ENCODE results near the gene ZNF423. TPM values are rescaled to one million over a fixed set of nuclear protein-coding genes. Genes with fewer than 3 reads are reported as not detected.

Gene ZNF423
- total RNA-seq, 2 donors from 2014 or later, result 4.7 to 7.3 TPM

DNA sequence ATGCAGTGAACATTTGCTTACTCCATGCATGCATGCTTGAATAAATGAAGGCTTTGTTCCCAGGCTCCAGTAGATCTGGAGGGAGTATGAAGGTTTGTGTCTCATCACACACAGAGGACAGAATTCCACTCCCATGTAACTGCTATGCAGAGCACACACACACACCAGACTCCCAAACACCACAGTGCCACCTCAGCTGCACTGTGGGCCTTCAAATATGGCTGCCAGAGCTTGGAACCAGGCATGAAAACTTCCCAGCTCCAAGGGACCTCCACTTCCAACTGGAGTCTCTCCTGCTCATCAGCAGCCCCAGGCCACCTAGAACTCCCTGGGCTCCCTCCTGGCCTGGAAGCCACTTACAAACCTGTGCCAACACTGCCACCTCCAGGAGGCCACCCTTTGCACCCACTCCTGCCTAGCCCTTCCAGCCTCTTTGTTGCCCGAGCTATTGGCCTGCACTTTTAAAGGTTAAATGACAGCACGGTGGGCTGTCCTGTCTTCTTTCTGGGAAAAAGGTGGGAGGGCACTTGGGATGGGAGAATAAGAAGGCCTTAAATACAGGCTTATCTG, 151.2 kb downstream of the ZNF423 start:
- Histone ChIP-seq H3K9ac (ENCODE audit: low read depth in 2 of 2, low read length in 2 of 2) (no peak overlapping the region), H3K27me3 (no peaks in the 10 kb centered on the region), H3K27ac (no peak overlapping the region), H3K4me1 (no peaks in the 10 kb centered on the region), H3K9me3 (no peaks in the 10 kb centered on the region), H3K36me3 (no peaks in the 10 kb centered on the region), H3K4me3 (no peak overlapping the region)
- TF ChIP-seq, protein P1, sequence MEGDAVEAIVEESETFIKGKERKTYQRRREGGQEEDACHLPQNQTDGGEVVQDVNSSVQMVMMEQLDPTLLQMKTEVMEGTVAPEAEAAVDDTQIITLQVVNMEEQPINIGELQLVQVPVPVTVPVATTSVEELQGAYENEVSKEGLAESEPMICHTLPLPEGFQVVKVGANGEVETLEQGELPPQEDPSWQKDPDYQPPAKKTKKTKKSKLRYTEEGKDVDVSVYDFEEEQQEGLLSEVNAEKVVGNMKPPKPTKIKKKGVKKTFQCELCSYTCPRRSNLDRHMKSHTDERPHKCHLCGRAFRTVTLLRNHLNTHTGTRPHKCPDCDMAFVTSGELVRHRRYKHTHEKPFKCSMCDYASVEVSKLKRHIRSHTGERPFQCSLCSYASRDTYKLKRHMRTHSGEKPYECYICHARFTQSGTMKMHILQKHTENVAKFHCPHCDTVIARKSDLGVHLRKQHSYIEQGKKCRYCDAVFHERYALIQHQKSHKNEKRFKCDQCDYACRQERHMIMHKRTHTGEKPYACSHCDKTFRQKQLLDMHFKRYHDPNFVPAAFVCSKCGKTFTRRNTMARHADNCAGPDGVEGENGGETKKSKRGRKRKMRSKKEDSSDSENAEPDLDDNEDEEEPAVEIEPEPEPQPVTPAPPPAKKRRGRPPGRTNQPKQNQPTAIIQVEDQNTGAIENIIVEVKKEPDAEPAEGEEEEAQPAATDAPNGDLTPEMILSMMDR (IDR thresholded peaks at IDR 0.05), result no peak
- intact Hi-C loops (cut with DNase I), result no loop called here
- no peak for DNase-seq

GRCh38 chr16:49703483-49703882, 152.4 kb downstream of the ZNF423 start:
- Histone ChIP-seq H3K9me3 (no peaks in the 10 kb centered on the region), H3K27ac (no peak overlapping the region), H3K36me3 (no peaks in the 10 kb centered on the region), H3K4me3 (no peak overlapping the region), H3K27me3 (no peaks in the 10 kb centered on the region), H3K9ac (ENCODE audit: low read depth in 2 of 2, low read length in 2 of 2) (no peak overlapping the region), H3K4me1 (no peaks in the 10 kb centered on the region)
- TF ChIP-seq, protein P1 (IDR thresholded peaks at IDR 0.05), result no peak
- intact Hi-C loops (cut with DNase I), result no loop called here
- no peak for DNase-seq

DNA sequence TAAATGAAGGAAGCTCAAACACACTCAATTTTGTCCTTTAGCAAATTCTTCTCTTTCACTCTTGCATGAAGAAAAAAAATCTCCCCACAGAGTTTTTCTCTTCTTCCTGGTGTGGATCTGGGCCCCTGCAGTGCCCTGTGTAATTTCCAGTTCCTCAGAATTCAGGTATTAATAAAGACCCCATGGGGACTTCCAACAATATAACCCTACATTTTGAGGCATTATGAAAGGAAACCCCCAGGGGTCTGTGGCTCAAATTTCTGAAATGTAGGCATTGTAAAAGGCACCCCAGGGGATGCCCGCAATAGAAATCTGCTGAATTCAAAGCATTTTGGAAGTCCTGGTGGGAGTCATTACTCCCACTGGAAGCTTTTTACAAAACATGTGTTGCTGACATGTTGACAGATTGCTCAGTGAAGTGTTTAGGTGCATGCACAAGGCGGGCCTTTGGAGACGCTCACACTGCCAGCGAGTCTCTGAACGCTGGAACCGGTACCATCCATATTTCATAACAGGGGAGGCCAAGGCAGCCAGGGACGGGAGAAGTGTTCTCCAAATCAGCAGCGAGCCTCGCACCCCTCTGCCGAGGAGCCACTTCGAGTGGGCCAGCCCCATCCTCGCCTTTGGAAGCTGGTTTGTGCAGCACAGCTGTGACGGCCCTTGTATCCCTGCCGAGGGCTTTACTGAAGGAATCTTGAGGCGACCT, 154.0 kb downstream of the ZNF423 start:
- intact Hi-C loops (cut with DNase I), result no loop called here
- Histone ChIP-seq H3K9me3 (no peaks in the 10 kb centered on the region), H3K4me3 (no peak overlapping the region), H3K9ac (ENCODE audit: low read depth in 2 of 2, low read length in 2 of 2) (no peak overlapping the region), H3K36me3 (no peaks in the 10 kb centered on the region), H3K27ac (no peak overlapping the region), H3K4me1 (no peaks in the 10 kb centered on the region), H3K27me3 (no peaks in the 10 kb centered on the region)
- peak; percentile 50 for DNase-seq
- TF ChIP-seq, protein P1 (IDR thresholded peaks at IDR 0.05), result no peak

DNA sequence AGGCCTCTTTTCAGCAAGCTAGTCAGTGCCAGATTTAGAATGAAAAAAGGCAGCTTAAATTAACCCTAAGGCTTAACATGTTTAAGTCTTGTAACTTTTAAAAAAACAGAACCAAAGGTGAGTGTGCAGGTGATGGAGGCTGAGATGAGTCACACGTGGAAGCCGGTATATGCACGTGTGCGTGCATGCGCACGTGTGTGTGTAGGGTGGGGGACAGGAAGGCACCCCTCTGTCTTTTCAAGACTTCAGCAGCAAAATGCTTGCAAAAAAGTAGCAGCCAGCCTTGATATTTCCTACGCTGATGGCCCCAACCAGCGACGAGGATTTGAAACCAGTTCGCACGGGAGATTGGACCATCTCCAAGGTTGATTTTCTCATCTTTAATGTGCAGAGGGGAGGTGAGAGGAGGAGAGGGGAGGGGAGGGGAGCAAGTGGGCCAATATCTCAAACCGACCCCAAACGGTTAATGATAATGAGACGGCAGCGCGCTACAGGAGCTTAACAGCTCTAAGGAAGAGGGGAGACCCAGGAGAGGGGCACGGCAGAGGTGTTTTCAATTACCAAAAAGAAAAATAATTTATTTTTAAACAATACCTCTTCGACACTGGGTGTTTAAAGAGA, 154.7 kb downstream of the ZNF423 start:
- intact Hi-C loops (cut with DNase I), result no loop called here
- H3K27me3 ChIP-seq, result no peaks in the 10 kb centered on the region
- no peaks in the 10 kb centered on the region for H3K36me3 ChIP-seq
- H3K27ac ChIP-seq, result no peak overlapping the region
- H3K9me3 ChIP-seq, result no peaks in the 10 kb centered on the region
- H3K4me3 ChIP-seq, result no peak overlapping the region
- TF ChIP-seq, protein P1 (IDR thresholded peaks at IDR 0.05), result no peak
- no peak overlapping the region for H3K9ac ChIP-seq (ENCODE audit: low read depth in 2 of 2, low read length in 2 of 2)
- no peak for DNase-seq
- no peaks in the 10 kb centered on the region for H3K4me1 ChIP-seq

GRCh38 chr16:49700251-49701064, 155.5 kb downstream of the ZNF423 start:
- Histone ChIP-seq H3K4me1 (no peaks in the 10 kb centered on the region), H3K27ac (no peak overlapping the region), H3K9ac (ENCODE audit: low read depth in 2 of 2, low read length in 2 of 2) (no peak overlapping the region), H3K4me3 (no peak overlapping the region), H3K36me3 (no peaks in the 10 kb centered on the region), H3K27me3 (no peaks in the 10 kb centered on the region), H3K9me3 (no peaks in the 10 kb centered on the region)
- TF ChIP-seq, protein P1 (IDR thresholded peaks at IDR 0.05), result no peak
- intact Hi-C loops (cut with DNase I), result no loop called here
- DNase-seq, result peak; percentile 24
